Lower lobe of right lung (tissue), 2 donors: ENCODE measurements around the gene BICDL2. TPM values are rescaled to one million over a fixed set of nuclear protein-coding genes. Genes with fewer than 3 reads are reported as not detected.

ENCODE experiments used
- ATAC-seq, 2 donors: fragments of 200-7000 bp; cut with Tn5 transposase; one replicate each; pipeline ENCODE4 v1.9.1; 2020 to 2022; ENCODE audit warnings: mild to moderate bottlenecking in 2 of 2, moderate library complexity in 2 of 2
- DNase-seq: peaks from one replicate; pipeline ENCODE4 v3.0.0-alpha.2; 2020
- H3K27ac ChIP-seq: fragments of 200-600 bp; one replicate; pipeline ENCODE4 v1.8.0; 2022
- H3K27me3 ChIP-seq: fragments of 200-600 bp; one replicate; pipeline ENCODE4 v1.8.0; 2022; ENCODE audit warnings: low read depth
- H3K36me3 ChIP-seq: fragments of 200-600 bp; one replicate; pipeline ENCODE4 v1.8.0; 2022; ENCODE audit warnings: mild to moderate bottlenecking
- H3K4me1 ChIP-seq: fragments of 200-600 bp; one replicate; pipeline ENCODE4 v1.8.0; 2022
- H3K4me3 ChIP-seq: fragments of 200-600 bp; one replicate; pipeline ENCODE4 v1.8.0; 2022; ENCODE audit warnings: mild to moderate bottlenecking
- H3K9me3 ChIP-seq: fragments of 200-600 bp; one replicate; pipeline ENCODE4 v1.8.0; 2022
- intact Hi-C: fragments of 100-400 bp; cut with DNase I; formaldehyde crosslinking; loops from one replicate; pipeline ENCODE4 v1.11.0; 2022
- total RNA-seq: library from RNA; stranded (reverse); fragmentation: NEBNext Ultra II Directional; extraction: Animal tissue kit (Norgen Biotek cat#: 25700); gene quantifications from one replicate; pipeline ENCODE4 v1.2.1, GENCODE V29; 2021
- TF ChIP-seq, protein P1 (sequence below): fragments of 200-600 bp; IDR thresholded peaks from one replicate; pipeline ENCODE4 v1.8.0; 2022; ENCODE audit warnings: antibody characterized with exemption, mild to moderate bottlenecking
- donor health status: DM: no; HTN: yes; CAD: no; lungs with severe emphysema.

BICDL2 gene
- total RNA-seq, 1 donor from 2014 or later = 19.5 TPM

DNA sequence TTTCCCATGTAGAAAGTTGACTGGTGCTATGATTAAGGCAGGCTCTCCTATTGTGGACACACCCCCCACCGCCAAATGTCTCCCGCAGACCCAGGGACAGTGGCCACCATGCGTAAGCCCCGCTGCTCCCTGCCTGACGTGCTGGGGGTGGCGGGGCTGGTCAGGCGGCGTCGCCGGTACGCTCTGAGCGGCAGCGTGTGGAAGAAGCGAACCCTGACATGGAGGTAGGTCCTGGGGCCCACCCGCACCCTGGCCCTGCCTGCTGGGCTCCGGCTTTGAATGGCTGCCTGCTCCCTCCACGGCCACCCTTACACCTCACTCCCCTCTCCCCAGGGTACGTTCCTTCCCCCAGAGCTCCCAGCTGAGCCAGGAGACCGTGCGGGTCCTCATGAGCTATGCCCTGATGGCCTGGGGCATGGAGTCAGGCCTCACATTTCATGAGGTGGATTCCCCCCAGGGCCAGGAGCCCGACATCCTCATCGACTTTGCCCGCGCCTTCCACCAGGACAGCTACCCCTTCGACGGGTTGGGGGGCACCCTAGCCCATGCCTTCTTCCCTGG, 13.3 kb upstream of the BICDL2 start:
- TF ChIP-seq, protein P1, sequence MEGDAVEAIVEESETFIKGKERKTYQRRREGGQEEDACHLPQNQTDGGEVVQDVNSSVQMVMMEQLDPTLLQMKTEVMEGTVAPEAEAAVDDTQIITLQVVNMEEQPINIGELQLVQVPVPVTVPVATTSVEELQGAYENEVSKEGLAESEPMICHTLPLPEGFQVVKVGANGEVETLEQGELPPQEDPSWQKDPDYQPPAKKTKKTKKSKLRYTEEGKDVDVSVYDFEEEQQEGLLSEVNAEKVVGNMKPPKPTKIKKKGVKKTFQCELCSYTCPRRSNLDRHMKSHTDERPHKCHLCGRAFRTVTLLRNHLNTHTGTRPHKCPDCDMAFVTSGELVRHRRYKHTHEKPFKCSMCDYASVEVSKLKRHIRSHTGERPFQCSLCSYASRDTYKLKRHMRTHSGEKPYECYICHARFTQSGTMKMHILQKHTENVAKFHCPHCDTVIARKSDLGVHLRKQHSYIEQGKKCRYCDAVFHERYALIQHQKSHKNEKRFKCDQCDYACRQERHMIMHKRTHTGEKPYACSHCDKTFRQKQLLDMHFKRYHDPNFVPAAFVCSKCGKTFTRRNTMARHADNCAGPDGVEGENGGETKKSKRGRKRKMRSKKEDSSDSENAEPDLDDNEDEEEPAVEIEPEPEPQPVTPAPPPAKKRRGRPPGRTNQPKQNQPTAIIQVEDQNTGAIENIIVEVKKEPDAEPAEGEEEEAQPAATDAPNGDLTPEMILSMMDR = no peak
- Histone ChIP-seq H3K36me3 (no peaks in the 10 kb centered on the region), H3K9me3 (no peaks in the 10 kb centered on the region), H3K4me3 (no peak overlapping the region), H3K27ac (peak overlapping the region; percentile 24), H3K4me1 (peaks cover 21% of the 10 kb centered on the region), H3K27me3 (peaks cover 49% of the 10 kb centered on the region)
- ATAC-seq (no peak), DNase-seq (no peak)
- intact Hi-C loops = no loop called here

DNA sequence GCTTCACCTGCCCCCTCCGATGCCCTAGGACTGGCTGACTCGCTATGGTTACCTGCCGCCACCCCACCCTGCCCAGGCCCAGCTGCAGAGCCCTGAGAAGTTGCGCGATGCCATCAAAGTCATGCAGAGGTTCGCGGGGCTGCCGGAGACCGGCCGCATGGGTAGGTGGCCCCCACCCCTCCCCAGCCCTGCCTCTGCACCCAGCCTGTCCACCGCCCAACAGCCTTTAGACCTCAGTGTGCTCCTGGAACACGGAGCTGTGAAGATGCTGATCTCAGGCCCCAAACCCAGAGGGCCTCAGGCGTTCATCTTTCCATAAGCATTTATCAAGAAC, 10.6 kb upstream of the BICDL2 start:
- intact Hi-C loops = no loop called here
- H3K36me3 ChIP-seq = no peaks in the 10 kb centered on the region
- DNase-seq (no peak), ATAC-seq (peak in 1 of 2 donors; percentile 11)
- H3K27me3 ChIP-seq = peaks cover 73% of the 10 kb centered on the region
- peak overlapping the region; percentile 65 for H3K27ac ChIP-seq
- peak overlapping the region; percentile 52 for H3K4me3 ChIP-seq
- TF ChIP-seq, protein P1 = no peak
- peaks cover 21% of the 10 kb centered on the region for H3K4me1 ChIP-seq
- H3K9me3 ChIP-seq = no peaks in the 10 kb centered on the region

DNA sequence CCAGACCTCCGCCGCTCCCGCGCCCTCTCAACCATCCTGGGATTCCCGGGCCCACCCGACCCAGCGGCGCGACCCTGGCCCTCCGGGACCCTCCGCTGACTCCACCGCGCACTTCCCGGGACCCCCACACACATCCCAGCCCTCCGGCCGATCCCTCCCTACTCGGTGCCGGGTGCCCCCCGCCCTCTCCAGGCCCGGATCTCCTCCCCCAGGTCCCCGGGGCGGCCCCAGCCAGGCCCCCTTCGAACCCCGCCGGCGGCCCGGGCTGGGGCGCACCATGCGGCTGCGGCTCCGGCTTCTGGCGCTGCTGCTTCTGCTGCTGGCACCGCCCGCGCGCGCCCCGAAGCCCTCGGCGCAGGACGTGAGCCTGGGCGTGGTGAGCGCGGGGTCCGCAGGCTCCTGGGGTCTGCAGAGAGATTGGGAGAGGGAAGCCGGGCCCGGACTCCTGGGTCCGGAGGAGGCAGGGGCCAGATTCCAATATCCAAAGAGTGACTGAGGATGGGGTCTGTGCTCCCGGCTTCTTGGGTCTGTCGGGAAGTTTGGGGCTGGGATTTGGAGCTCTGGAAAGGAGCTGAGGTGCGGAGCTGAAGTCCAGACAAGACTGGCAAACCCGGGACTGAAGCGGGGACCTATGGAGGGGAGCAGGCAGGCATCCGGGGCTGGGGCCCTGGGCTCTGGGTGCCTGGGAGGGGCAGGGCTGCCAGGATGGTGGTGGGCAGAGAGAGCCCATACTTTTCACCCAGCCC, 10.1 kb upstream of the BICDL2 start:
- Histone ChIP-seq H3K4me3 (peak overlapping the region; percentile 52), H3K9me3 (no peaks in the 10 kb centered on the region), H3K27ac (peak overlapping the region; percentile 65), H3K36me3 (no peaks in the 10 kb centered on the region), H3K4me1 (peaks cover 21% of the 10 kb centered on the region), H3K27me3 (peaks cover 74% of the 10 kb centered on the region)
- DNase-seq (no peak), ATAC-seq (peak; percentile 5 to 12)
- TF ChIP-seq, protein P1 = no peak
- intact Hi-C loops = no loop called here

DNA sequence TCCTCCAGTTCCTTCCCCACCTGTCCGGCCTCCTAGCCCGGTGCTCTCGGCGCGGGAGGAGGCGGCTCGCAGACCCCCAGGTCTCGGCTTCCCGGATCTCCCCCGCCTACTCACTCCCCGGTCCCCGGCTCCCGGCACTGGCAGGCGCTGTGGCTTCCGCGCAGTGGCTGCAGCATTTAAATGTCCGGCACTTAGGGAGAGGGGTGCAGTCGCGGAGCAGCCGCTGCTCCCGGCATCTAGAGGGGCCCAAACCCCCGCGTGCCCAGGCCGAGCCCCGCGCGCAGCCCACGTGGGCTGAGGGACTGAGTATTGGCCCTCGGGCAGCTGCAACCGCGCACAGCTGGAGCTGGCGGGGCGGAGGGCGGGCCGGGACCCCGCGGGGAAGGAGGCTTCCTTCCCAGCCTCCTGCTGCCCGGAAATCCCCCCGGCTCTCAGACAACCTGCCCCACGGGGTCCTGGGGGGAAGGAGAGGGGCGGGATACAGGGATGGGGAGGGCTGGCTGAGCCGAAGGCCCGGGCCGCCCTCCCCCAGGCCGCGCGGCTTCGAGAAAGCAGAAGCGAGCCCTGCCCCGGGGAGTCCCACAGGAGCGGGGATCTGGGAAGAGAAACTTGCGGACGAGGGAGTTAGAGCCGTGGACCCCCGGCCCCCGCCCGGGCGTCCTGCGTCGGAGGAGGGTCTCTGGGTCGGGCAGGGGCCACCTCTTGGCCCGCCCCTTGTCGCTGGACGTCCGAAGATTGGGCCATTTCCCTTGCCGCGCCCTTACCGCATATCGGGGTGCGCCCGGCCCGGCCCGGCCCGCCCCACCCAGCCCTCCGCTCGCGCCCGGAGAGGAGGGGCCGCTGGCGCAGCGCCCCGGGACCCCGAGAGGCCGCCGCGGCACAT, 9.3 kb upstream of the BICDL2 start, which contains the start of gene MMP25:
MMP25 (plus strand) TSS at position 804 of the 883 bp plus-strand sequence. CDS start 357 bp downstream, outside the sequence.
- ATAC-seq (peak; percentile 55 to 73), DNase-seq (no peak)
- Histone ChIP-seq H3K4me1 (peaks cover 21% of the 10 kb centered on the region), H3K4me3 (peak within 1 kb of the TSS; percentile 52), H3K27ac (peak within 1 kb of the TSS; percentile 65), H3K36me3 (no peaks in the 10 kb centered on the region), H3K27me3 (peaks cover 80% of the 10 kb centered on the region), H3K9me3 (no peaks in the 10 kb centered on the region)
- intact Hi-C loops = no loop called here
- TF ChIP-seq, protein P1 = no peak

DNA sequence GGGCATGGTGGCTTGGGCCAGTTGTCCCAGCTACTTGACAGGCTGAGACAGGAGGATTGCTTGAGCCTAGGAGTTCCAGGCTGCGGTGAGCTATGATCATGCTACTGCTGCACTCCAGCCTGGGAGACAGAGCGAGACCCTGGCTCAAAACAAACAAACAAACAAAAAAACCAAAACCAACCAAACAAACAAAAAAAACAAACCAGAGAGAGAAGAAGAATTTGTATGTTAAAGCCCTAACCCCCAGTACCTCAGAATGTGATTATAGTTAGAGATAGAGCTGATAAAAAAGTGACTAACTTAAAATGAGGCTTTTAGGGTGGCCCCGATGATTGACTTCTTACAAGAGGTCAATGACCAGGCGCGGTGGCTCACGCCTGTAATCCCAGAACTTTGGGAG, 8.0 kb upstream of the BICDL2 start:
- Histone ChIP-seq H3K4me3 (no peak overlapping the region), H3K27me3 (peaks cover 84% of the 10 kb centered on the region)

More for the DNA sequence above, 8.0 kb upstream of the BICDL2 start:
- no peak for DNase-seq
- Histone ChIP-seq H3K4me1 (peaks cover 21% of the 10 kb centered on the region), H3K36me3 (no peaks in the 10 kb centered on the region), H3K9me3 (no peaks in the 10 kb centered on the region), H3K27ac (no peak overlapping the region)
- intact Hi-C loops = no loop called here
- TF ChIP-seq, protein P1 = no peak
- ATAC-seq = no peak
